ENCODE results near the gene EML5.
A peak's percentile ranks its signal among the peaks of the same experiment; 100 is the strongest.

The EML5 gene

DNA sequence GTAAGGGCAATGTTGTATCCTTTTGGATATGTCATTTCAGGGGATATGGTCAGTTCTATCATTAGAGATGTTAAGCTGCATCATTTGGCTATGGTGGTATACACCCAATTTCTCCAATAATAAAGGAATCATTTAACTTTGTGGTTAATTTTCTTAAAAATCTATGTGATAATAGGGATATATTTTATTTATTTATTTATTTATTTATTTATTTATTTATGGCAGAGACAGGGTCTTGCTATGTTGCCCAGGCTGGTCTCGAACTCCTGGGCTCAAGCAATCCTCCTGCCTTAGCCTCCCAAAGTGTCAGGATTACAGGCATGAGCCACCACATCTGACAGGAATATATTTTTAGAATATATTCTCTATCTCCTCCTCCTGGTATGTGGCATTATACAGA is 85.7 kb downstream of the EML5 start:
- no peak for DNase-seq (ENCODE audit: low spot score)

DNA sequence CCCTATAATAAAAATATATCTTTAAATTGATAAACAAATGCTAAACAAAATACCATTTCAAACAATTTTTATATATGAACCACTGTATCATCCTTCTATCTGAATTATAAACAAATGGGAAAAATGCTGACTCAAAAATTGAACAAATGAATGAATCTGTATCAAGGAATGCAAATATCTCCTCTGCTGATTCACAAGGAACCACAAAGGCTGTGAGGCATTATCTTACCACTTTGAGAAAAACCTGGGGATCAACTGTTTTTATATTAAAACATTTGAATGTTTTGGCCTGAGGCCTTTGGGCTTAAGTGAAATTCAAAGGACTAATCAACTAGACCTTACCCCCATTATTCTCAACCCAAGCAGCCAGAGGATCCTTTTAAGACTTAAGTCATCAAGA is 86.3 kb downstream of the EML5 start:
- peak; percentile 28 for DNase-seq (ENCODE audit: low spot score)

DNA sequence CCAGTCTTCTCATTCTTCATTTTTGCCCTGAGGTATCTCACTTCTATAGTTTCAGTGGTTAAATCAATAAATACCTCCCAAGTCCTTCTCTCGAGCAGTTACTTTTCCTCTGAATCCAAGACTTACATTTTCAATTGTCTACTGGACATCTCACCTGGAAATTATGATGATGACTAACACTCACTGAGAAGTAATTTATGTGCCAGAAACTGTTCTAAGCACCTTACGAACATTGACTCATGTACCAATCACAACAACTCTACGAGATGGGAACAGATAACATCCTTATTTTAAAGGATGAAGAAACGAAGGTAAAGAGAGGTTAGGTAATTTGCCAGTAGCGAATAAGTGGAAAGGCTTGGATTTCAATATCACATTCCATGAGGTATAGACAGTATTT is 94.1 kb downstream of the EML5 start:
- peak; percentile 44 for DNase-seq (ENCODE audit: low spot score)

DNA sequence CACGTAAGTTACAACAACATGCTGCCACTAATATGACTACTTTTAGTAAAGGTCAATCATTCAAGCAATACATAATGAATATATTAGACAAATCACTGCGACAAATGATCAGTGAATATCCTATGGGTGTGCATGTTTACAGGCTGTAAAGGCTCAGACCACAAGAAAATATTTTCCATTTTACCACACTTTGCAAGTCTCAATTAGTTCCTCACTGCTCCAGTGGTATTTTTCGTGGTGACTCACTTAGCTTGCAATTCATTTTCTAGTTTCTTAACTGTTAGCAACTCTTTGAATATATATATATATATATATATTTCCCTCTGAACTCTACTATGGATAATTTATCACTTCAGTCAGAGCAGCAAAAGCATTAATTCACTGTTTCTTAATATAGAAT is 96.9 kb downstream of the EML5 start:
- DNase-seq (ENCODE audit: low spot score): peak; percentile 22

DNA sequence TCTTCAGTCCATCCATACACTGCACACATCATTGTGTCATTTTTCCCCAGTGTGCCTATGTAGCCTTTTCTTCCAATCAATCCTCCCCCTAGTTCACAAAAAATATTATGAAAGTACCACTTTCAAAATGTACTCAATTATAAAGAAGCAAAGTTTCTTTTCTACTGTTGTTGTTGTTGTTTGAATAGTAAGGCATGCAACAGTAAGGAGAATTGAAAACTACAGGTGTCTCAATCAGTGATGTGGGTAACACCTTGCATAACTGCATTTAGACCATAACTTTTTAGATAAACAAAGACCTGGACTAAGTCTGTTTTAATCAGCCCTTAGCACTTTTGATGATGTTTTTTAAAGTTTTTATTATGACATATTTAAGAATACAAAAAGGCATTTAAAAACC is 104.4 kb downstream of the EML5 start:
- no peak for DNase-seq (ENCODE audit: low spot score)

DNA sequence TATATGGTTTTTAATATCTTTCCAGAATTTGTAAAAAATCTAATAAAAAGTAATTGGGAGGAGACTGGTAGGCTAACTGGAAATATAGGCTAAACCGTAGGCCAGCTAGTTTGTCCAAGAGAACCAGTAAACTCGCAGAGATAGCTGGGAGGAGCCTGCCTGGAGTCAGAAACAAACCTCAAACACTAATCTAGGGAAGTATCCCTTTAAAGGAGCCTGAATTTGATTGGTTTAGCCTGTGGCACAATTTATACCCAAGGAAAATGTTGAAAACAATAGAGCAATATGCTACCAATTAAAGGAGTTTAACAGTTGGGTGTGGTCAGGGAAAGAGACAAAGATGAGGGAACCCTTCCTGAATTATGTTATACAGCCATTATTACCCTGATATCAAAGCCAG is 109.6 kb downstream of the EML5 start:
- no peak for DNase-seq (ENCODE audit: low spot score)

DNA sequence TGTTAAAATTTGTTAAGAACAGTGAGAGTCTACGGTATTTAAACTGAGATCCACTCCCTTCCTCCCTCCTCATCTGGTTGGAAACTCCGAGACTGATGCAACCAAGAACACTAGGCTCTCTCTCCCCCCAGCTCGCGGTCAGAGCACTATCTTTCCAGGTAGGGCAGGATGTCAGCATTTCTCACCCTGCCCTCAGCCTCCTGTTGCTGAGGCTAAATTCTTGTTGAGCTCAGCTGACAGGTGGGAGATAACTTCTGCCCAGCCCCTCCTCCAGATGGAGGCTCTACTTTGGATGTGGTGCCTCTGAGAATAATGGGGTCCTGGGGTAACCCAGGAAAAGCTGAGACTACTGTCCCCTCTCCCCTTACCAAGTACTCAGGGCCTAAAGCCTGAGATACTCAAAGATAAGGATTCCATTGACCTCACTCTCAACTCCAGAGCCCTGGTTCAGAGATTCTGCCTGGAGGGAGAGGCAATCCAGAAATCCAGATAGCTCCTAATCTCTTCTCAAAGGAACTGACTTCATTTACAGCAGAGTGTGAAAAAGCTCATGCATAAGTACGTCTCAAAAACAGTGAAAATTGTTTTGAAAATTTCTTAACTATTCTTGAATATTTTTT is 110.1 kb downstream of the EML5 start:
- DNase-seq (ENCODE audit: low spot score): peak; percentile 65

DNA sequence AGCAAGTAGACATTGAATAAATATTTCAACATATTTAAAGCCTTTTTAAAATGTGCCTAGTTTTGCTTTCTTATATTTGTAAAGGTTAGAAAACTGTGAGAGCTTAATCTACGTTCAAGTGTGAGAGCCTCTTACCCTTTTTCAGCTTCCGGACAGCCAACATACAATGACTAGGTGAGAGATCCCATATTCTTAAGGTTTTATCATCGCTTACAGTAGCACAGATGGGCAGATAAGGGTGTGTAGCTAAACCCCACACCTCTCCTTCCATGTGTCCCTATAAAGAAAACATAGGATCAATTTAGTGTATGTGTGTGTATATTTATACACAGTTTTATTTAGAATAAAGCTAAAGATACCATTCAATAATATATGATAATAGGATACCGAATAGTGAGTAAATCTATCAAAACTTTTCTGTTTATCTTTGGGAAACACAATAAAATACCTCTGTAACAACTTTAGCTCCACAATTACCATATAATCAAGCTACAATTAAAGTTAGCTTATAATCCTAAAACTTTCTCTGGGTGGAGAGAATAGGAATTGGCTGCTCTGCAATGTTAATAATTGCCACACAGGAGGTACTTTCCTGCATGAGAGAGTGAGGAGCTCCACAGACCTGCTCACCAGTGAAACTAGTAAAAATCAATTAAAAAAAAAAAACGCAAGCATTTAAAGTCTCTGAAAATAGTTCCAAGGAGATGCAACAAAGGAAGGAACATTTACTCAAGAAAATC is 110.8 kb downstream of the EML5 start:
- no peak for DNase-seq (ENCODE audit: low spot score)

DNA sequence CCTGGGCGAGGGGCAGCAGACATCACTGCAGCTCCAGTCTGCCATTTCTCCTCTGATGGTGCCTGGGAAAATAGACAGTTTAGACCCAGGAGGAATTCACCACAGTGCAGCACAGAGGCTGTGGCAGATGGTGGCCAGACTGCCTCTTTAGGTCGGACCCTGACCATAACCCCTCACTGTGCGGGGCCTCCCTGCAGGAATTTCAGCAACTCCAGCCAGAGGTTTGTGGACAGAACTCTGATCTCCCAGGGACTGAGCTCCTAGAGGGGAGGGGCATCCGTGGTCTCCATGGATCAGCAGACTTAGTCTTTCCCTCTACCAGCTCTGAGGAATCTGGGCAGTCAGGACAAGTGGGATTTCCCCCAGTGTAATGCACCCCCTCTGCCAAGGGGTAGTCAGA is 123.4 kb downstream of the EML5 start:
- peak; percentile 6 for DNase-seq (ENCODE audit: low spot score)

DNA sequence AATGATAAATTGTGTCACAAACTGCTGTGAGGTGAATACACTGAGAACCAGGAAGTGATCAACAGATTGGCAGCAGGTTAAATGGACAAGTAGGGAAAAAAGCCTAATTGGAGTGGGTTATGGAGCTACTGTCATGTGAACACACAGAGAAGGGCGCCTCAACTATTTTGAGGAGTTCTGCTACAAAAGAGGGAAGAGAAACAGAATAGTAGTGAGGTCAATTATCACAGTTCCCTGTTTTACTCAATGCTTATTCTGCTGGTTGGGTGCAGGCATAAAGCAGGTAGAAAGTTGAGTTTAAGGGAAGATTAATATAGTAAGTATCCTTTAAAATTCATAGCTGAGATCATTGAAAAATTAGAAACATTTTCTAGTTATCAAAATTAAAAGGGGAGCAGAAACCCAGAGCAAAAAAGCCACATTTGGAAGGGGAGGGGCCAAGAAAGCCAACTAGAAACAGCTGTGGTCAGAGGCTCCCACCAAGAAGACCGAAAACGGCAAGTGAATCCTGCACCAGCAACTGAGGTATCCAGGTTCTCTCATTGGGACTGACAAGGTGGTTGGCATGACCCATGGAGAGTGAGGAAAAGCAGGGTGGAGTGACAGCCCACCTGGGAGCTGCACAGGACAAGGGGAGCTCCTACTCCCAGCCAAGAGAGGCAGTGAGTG is 124.2 kb downstream of the EML5 start:
- no peak for DNase-seq (ENCODE audit: low spot score)

DNA sequence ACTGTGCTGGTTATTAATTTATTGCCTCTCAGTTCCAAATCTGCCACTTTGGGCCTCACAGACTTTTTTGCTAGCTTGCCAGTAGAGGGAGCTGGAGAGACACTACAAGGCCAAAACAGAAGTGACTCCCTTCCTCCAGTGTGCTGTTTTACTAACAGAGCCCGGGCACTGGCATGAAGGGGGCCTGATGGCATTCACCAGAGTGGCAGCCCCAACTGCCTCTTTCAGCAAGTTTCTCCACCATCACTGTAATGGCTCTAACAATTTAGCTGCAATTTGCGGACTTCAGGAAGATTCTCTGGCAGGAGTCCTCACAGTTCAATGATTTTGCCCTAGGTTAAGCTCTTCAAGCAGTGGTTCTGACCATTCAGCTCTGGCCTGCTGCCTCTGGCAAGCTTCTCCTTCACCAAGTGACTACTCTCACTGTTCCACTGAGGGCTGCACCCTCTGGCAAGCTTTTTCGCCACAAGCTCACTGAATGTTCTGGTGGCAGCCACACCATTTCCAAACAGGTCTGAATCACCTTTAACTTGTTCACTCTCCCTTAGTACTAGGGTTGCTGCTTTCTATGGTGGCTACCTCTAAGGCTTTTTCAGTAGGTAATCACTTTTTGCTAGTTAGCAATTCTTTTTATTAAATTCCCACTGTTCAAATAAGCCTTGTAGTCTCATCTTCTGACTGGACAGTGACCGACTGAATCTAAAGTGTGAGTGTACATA is 125.0 kb downstream of the EML5 start:
- peak; percentile 83 for DNase-seq (ENCODE audit: low spot score)

DNA sequence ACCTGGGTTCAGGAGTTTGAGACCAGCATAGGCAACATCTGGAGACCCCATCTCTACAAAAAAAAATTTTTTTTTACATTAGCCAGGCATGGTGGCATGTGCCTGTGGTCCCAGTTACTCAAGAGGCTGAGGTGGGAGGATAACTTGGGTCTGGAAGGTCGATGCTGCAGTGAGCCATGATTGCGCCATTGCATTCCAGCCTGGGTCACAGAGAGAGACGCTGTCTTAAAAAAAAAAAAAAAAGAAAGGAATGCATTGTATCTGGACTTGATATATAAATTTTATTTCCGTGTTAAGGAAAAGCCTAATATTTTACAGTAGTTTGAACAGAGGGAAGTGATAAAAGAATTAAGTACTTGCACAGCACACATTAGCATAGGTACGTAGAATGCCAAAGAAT is 132.7 kb downstream of the EML5 start:
- no peak for DNase-seq (ENCODE audit: low spot score)

DNA sequence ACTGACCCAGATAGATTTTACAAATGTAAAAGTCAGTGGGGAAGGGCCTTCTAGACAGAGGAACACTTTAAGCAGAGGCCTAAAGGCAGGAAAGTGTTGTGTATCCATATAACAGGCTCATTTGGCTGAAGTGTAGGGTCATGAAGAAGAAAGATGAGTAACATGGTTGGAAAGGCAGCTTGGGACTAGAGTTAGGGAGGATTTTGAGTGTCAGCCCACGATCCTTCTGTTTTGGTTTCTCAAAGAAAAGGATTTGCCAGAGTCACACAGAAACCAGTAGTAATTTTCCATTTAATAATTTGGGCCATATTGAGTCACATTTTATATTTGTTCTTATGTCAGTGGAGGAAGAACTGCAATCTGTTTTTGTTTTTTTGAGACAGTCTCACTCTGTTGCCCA is 153.5 kb downstream of the EML5 start:
- DNase-seq (ENCODE audit: low spot score): no peak

DNA sequence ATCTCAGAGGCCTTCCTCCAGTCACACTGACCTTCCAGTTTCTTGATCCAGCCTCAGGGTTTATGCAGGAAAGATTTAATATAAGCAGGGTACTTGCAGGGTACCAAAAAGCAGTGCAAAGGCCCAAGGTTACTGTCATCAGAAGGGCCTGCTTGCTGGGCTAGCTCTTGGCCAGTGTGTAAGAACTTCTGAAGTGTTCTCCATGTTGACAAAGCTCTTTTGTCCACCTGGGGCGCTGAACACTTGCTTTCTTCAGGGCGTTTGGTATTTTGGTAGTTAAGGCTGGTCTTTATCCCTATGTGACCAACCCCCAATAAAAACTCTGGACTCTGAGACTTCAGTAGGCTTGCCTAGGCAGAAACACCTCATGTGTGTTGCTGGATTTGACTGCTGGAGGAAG is 160.2 kb downstream of the EML5 start:
- no peak for DNase-seq (ENCODE audit: low spot score)

DNA sequence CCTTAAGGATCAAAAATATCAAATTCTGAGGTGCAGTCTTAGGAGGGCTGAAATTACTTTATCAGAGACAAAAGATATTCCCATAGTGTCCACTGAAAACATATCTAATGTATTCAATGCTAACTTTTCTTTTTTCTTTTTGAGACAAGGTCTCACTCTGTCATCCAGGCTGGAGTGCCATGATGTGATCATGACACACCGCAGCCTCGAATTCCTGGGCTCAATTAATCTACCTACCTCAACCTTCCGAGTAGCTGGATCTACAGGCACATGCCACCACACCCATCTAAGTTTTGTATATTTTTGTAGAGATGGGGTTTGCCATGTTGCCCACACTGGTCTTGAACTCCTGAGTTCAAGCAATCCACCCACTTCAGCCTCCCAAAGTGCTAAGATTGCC is 161.7 kb downstream of the EML5 start:
- peak; percentile 77 for DNase-seq (ENCODE audit: low spot score)

DNA sequence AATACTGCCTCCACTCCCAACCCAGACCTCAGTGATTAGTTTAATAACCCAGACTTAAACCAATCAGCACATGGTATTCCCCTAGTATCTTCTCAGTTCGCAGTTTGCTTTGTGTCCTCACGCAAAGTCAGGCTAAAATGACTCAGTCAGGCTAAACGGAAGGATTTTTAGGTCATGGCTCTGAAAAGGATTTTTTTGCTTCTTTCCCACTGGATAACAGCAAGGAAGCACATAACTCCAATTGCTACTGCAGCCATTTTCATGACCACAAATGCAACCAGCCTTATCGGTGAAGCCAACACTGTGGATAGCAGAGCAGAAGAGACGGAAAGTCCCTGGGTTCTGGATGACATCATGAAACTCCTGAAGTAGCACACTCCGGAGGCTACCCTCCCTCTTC is 162.2 kb downstream of the EML5 start:
- DNase-seq (ENCODE audit: low spot score): peak; percentile 99

DNA sequence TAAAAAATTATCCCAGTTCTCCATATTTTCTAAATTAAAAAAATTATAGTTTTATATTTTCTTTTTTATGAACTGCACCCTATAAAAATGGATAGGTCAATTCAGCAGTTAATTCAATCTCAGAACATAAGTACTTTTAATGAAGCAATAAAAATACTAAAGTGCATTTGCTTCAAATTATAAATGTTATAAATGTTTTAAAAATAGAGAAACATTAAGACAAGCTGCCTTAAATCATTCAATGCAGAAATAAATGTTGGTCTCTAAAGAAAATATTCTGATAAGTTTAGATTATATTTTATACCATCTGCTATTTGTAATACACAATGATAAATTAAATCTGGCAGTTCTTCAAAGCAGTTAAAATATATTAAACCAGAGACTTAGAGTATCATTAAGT is 164.3 kb downstream of the EML5 start:
- DNase-seq (ENCODE audit: low spot score): no peak

DNA sequence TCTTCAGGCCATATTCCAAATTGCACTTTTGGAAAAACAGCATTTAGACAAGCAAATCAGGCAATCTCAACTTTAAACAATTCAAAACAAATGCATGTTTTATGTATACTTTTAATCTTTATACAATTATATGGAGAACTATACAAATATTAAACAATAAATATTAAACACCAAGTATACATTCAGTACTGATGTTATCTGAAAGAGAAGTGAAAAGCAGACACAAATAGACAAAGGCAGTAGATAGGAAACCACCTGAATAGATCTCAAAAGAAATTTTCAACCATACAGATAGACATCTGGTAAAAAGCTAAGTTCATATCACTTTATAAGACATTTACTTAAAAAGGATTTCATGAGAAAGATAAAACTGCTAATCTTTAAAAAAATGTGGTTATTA is 164.7 kb downstream of the EML5 start:
- DNase-seq (ENCODE audit: low spot score): no peak

DNA sequence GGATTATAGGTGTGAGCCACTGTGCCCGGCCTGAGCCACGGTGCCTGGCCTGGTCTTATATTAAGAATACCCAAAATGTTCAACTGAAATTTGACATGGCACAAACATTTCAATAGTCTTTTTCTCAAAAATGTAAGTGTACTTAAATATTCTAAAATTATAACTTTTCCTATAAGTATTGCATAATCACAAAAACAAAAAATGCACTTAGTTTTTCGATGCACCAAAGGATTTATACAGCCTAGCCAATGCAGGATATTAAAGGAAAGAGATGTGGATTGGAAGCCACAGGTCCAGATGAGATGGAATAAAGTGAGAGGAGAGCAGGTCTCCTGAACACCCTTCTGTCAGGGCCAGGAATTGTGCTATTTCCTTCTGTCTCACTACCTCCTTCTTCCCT is 167.1 kb downstream of the EML5 start:
- no peak for DNase-seq (ENCODE audit: low spot score)

DNA sequence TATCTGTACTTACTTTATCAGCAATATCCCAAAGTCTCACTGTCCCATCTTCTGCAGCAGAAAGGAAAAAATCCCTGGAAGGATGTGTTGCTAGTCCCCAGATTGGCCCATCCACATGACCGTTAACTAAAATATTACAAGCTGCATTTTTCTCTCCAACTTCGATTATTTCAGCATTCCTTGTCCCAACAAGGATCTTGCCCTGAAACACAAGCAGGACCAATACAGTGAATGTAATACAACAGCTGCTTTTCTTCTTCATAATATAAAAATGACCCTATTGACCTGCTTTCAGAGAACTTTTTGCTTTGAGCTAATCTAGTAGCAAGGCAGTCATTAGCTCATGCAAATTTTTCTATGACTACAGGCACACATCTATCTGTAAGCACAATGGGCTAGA is 171.7 kb downstream of the EML5 start:
- DNase-seq (ENCODE audit: low spot score): no peak

DNA sequence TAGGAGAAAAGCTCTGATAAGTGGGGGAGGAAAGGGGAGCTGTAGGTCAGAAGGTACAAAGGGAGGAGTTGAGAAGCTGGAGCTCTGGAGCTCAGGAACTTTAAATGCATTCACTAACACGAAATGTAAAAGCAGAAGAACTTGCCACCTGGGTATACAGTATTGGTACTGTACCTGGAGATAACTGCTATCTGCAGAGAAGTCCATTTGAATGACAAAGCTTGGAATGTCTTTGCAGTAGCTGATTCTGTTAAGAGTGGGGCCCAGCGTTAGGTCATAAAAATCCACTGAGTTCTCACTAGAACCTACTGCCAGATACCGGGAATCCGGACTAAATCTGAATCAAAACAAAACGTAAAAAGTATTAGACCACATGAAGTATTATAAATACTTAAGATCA is 174.3 kb downstream of the EML5 start:
- DNase-seq (ENCODE audit: low spot score): no peak

DNA sequence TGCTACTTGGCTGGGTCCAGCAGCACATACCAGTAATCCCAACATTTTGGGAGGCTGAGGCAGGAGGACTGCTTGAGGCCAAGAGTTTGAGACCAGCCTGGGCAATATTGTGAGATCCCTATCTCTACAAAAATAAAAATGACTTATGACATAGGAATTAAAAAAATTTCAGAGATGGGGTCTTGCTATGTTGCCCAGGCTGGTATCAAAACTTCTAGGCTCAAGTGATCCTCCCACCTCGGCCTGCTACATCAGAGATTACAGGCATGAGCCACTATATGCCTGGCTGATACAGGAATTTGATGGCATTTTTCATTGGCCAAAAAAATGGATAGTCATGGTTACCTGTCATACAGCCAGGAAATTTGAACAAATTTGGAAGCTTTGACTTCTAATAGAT is 175.3 kb downstream of the EML5 start:
- no peak for DNase-seq (ENCODE audit: low spot score)

DNA sequence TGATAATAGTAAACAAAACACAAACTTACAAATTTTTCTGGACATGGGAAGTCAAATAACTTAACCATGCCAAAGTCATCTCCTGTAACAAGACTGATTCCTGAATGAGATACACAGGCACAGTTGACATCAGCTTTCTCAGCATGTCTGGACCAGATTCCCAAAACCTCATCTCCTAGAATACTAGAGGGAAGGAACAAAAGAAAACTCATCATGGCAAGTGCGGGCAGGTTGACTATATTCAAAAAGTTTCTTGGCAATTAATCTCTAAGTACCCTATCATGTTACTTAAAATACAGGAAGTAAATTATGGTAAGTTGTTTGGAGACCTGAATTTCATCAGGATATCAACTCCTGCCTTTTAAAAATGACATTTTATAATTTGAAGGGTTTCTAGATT is 176.1 kb downstream of the EML5 start:
- no peak for DNase-seq (ENCODE audit: low spot score)
